AG04449 (cell line): ENCODE results near the gene KIAA0319L.
"Not testable (repeated sequence)": the region's sequence is repeated elsewhere in the genome, so short reads cannot be mapped to it uniquely, and the experiment has no call there.

Experiments
- CTCF ChIA-PET: fragments of 350-600 bp; formaldehyde crosslinking; extraction: SDS; loops from one replicate; lab custom pipeline; 2021; ENCODE audit warnings: antibody characterized with exemption; lab: Yijun Ruan, JAX
- POLR2A ChIA-PET: fragments of 400-600, 350-600 bp; formaldehyde crosslinking; extraction: SDS; loops from one replicate; lab custom pipeline; 2020; ENCODE audit warnings: antibody characterized with exemption, inconsistent platforms; lab: Yijun Ruan, JAX
- DNase-seq: peaks from one replicate; pipeline ENCODE4 v3.0.0-alpha.2; 2010; ENCODE audit warnings: low read depth, low spot score
- H3K4me3 ChIP-seq: 2 replicates; pipeline ENCODE4 v1.5.1; 2011; ENCODE audit warnings: low read depth, mild to moderate bottlenecking, control low read depth, low read length
- TF ChIP-seq, protein P1 (sequence below): IDR thresholded peaks from one replicate; pipeline ENCODE4 v1.5.1; 2011; ENCODE audit warnings: mild to moderate bottlenecking, moderate library complexity, low read length, control low read depth, inconsistent platforms; ENCODE audit not compliant: insufficient read depth; ENCODE audit errors: missing control alignments

KIAA0319L gene

DNA sequence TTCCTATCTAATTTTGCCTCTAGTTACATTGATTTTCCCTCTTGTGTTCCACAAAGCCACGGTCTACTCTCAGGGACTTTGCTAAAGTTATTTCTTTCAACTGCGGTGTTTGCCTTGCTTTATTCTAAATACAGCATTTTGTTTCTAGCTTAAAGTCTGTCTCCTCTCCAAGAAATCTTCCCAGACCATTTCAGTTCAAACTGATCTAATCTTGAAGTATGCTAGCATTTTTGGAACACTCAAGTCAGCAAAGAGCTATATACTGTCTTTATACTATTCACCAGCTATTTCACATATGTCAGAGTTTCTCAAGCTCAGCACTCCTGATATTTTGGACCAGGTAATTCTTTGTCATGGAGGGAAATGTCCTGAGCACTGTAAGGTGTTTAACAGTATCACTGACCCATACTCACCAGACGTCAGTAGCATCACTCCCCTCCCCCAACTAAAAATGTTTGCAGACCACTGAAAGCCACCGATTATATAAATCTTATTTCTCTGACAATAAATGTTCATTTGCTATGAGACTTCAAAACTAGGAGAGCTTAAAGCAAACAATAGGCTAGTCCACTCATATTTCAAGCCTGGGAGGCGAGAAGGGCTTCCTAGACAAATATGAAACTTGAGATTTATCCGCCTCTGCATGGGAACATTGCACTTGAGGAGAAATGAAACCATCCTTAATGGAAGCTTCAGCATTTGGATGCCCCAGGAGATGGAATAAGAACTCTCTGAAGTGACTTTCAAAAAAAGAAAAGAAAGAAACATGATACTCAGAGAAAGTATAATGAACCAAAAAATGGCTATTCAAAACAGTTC lies 81.1 kb downstream of the KIAA0319L start:
- TF ChIP-seq, protein P1, sequence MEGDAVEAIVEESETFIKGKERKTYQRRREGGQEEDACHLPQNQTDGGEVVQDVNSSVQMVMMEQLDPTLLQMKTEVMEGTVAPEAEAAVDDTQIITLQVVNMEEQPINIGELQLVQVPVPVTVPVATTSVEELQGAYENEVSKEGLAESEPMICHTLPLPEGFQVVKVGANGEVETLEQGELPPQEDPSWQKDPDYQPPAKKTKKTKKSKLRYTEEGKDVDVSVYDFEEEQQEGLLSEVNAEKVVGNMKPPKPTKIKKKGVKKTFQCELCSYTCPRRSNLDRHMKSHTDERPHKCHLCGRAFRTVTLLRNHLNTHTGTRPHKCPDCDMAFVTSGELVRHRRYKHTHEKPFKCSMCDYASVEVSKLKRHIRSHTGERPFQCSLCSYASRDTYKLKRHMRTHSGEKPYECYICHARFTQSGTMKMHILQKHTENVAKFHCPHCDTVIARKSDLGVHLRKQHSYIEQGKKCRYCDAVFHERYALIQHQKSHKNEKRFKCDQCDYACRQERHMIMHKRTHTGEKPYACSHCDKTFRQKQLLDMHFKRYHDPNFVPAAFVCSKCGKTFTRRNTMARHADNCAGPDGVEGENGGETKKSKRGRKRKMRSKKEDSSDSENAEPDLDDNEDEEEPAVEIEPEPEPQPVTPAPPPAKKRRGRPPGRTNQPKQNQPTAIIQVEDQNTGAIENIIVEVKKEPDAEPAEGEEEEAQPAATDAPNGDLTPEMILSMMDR: no peak
- ChIA-PET CTCF (interaction anchor here (1.0 to 2.0 kb wide), 3 partner anchors 9 to 26 kb away, joined by 4 to 7 read pairs (median 5); no protein-coding TSS in a partner anchor), POLR2A (interaction anchor here (0.7 to 0.9 kb wide), 2 partner anchors 20 to 57 kb away, joined by 3 read pairs; no protein-coding TSS in a partner anchor)
- no peak overlapping the region for H3K4me3 ChIP-seq
- DNase-seq: no peak

DNA sequence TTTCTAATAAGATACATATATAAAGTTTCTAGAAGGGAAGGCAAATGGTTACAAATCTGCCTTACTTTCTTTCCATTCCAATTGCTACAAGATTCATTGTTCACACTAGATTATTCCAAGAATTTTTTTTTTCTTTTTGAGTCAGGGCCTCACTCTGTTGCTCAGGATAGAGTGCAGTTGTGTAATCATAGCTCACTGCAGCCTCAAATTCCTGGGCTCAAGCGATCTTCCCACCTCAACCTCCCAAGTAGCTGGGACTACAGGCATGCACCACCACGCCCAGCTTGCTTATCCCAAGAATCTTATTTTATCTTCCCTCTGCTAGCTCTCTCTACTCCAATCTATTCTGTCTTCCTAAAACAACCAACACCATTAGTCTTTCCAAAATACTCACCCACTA lies 81.8 kb downstream of the KIAA0319L start:
- CTCF ChIA-PET: interaction anchor here (0.7 to 2.0 kb wide), 4 partner anchors 10 to 25 kb away, joined by 3 to 7 read pairs (median 4); no protein-coding TSS in a partner anchor
- POLR2A ChIA-PET: interaction anchor here (0.9 kb wide), 1 partner anchor 58 kb away, joined by 3 read pairs; no protein-coding TSS in a partner anchor
- TF ChIP-seq, protein P1: no peak
- no peak overlapping the region for H3K4me3 ChIP-seq
- no peak for DNase-seq

DNA sequence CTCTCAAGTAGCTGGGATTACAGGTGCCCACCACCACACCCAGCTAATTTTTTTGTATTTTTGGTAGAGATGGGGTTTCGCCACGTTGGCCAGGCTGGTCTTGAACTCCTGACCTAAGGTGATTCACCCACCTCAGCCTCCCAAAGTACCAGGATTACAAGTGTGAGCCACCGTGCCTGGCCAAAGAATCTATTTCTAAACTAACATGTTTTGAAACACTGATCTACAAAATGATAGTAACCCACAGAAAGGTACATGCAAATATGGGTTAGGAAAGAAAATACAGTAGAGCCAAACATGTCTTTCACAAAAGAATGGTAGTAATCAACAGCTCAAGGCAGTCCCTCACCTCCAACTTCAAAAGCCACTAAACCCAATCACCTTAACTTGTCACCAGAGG lies 84.0 kb downstream of the KIAA0319L start:
- H3K4me3 ChIP-seq, POLR2A ChIA-PET, CTCF ChIA-PET, DNase-seq: not testable (repeated sequence)

DNA sequence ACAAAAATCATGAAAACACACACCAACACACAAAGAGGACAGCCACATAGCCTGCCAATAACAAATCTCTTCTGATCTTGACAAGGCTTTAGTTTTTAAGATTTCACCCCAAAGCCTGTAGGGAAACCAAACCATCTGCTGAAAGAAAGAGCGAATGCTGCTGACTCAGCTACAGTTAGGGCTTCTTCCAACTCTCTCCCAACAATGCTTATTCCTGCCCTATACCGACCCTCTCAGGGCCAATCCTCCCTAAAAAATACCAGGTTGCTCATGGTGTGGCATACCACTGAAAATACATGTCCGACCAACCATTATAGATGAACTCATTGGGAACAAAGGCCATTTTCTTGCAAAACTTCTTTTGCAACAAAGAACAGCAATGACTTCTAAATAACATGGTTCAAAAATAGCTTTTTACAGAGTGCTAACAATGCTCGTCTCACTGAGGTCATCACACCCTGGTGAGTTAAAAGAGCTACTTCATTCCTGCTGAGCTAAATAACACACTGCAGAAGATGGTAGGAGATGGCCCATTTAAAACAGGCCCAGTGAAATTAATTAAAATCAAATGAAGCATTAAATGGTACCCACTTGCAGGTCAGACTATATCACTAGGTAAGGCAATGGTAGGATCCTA lies 86.1 kb downstream of the KIAA0319L start:
- POLR2A ChIA-PET: no interaction called here
- DNase-seq: no peak
- TF ChIP-seq, protein P1: no peak
- H3K4me3 ChIP-seq: no peak overlapping the region
- CTCF ChIA-PET: interaction anchor here (1.2 to 2.5 kb wide), 2 partner anchors 19 to 256 kb away, joined by 3 to 12 read pairs; no protein-coding TSS in a partner anchor

DNA sequence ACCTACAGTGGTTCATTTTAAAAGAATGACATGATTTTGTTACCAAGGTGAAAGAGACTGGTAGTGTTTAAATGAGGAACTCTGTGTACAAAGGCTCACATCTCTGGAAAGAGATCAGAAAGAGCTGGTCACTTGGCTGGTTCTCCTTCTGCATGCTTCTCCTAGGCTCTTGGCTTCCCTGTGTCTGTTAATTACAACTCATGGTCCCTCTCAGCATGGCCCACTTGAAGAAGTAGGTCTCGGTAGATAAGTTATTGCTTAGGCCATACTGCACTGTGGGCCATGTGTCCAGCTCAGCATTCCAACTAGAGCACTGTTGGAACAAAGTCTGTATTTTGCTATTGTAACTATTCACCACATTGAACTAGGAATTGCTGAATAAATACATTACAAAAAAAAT lies 91.1 kb downstream of the KIAA0319L start:
- no peak for DNase-seq
- ChIA-PET CTCF (interaction anchor here (1.9 kb wide), 1 partner anchor 14 kb away, joined by 10 read pairs; no protein-coding TSS in a partner anchor), POLR2A (no interaction called here)
- TF ChIP-seq, protein P1: no peak
- no peak overlapping the region for H3K4me3 ChIP-seq

DNA sequence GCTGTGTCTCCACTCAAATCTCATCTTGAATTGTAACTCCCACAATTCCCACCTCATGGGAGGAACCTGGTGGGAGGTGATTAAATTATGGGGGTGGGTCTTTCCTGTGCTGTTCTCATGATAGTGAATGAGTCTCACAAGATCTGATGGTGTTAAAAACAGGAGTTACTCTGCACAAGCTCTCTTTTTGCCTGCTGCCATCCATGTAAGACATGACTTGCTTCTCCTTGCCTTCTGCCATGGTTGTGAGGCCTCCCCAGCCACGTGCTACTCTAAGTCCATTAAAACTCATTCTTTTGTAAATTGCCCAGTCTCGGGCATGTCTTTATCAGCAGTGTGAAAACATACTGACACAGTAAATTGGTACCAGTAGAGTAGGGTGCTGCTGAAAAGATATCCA lies 93.5 kb downstream of the KIAA0319L start:
- CTCF ChIA-PET: interaction anchor here (0.8 kb wide), 1 partner anchor 11 kb away, joined by 3 read pairs; no protein-coding TSS in a partner anchor
- POLR2A ChIA-PET, H3K4me3 ChIP-seq, DNase-seq: not testable (repeated sequence)

DNA sequence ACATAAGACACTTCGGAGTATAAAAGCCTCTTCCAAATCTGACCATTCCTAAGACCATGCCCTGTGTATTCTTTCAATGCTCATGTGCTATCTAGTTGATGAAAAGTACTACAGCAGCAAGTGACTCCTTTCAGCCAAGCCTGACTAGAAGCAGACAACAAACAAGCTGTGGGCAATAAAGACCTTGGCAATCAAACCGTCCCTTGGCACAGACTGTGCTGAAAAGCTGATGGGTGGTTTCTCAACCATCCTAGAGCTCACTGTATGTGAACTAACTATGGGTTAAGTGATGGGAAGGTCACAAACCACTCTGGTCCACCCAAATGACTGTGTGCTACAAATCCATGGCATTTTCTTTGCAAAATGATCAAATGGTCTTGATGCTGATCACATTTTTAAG lies 94.0 kb downstream of the KIAA0319L start:
- ChIA-PET CTCF (interaction anchor here (0.8 kb wide), 1 partner anchor 12 kb away, joined by 3 read pairs; no protein-coding TSS in a partner anchor), POLR2A (no interaction called here)
- H3K4me3 ChIP-seq: no peak overlapping the region
- DNase-seq: no peak
- TF ChIP-seq, protein P1: no peak
